Measurements from ENCODE around the gene FOXR1.
"Not testable (repeated sequence)": the region's sequence is repeated elsewhere in the genome, so short reads cannot be mapped to it uniquely, and the experiment has no call there.

The FOXR1 gene

DNA sequence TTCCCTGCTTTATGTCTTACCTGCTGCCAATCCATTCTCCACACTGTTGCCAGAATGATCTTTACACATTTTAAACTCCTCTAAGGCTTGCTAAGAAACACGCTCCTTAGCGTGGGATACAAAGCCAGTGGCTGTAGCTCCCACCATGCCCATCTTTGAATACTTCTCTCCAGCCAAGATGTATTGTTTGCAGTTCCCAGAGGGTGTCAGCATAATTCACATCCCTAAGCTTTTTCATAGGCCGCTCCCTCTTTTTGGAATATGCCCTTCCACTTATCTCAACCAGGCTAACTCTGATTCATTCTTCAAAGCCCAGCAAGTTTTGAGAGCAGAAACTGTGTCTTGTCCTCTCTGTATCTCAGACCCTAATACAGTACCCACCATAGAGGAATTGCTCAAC lies 23.6 kb upstream of the FOXR1 start:
- no peak for DNase-seq

- DNase-seq: no peak
Measured at GRCh38 chr11:118953265-118953664, 18.3 kb upstream of the FOXR1 start.

DNA sequence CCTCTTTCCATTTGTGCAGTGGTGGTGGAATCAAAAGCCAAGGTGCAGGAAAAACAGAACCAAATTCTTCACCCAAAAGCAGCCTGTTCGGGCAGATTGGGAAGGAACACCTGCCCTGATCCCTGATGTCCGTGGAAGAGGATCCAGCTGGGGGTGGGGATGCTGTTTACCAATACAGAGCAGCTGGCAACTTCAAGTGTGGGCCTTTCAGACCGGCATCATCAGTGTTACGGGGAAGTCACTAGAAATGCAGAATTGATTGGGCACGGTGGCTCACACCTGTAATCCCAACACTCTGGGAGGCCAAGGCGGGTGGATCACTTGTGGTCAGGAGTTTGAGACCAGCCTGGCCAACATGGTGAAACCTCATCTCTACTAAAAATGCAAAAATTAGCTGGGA lies 17.6 kb upstream of the FOXR1 start:
- DNase-seq: not testable (repeated sequence)

DNA sequence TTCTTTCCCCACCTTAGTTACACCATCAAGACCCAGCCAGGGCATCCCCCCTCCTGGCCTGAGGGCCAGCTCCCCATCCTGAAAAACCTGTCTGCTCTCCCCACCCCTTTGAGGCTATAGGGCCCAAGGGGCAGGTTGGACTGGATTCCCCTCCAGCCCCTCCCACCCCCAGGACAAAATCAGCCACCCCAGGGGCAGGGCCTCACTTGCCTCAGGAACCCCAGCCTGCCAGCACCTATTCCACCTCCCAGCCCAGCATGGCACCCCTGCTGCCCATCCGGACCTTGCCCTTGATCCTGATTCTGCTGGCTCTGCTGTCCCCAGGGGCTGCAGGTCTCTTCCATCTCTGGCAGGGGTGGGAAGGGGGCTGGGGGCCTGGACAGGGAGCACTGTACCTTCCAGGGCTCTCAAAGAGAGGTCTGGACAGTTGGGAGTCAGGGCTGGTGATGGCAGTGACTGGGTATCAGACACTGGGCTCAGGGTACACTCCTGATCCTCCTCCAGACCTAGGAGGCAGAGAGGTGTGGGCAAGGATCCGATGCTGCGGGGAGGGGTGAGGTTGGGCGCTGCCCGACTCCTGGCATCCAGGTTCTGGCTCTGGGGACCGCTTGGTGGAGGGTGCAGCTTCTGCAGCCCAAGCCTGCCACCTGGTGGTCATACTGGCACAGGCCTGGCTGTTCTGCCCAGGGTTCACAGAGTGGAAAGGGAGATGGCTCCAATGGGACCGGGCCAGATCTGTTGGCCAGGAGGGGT lies 15.3 kb upstream of the FOXR1 start, which contains the start of gene UPK2:
TSS of gene UPK2 (plus strand) at position 205 of the 753 bp plus-strand sequence. CDS start at position 258, 53 bp downstream.
- DNase-seq: peak; percentile 88

DNA sequence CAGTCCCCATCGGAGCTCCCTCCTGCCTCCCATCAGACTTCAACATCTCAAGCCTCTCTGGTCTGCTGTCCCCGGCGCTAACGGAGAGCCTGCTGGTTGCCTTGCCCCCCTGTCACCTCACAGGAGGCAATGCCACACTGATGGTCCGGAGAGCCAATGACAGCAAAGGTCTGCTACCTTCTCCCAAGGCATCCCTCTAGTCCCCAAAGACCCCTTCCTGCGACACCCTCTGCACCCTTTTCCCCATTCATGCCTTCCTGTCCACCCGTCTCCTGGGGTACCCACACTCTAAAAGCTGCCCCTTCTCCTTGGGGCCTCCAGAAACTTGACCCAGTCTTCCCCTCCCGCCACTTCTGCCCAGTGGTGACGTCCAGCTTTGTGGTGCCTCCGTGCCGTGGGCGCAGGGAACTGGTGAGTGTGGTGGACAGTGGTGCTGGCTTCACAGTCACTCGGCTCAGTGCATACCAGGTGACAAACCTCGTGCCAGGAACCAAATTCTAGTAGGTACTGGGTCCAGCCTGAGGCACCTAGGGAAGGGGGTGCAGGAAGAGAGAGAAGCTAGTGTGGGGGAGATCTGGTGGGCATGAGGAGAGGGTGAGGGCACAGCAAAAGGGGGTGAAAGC lies 14.6 kb upstream of the FOXR1 start:
- DNase-seq: no peak

DNA sequence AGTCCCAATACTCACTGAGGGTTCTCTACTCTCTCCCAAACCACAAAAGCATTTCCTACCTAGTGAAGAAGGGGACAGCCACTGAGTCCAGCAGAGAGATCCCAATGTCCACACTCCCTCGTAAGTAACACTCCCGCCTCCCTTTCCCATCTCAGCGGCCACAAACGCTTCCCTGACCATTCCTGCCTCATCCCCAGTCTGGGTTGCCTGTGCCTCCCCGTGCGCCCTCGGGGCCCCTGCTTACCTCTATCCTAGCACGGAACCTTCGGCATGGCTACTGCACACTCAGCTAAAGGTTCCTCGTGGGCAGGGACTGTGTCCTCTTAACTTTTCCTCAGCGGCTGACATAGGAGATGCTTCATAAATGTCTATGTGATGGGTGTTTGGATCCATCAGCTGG lies 14.0 kb upstream of the FOXR1 start:
- DNase-seq: no peak

DNA sequence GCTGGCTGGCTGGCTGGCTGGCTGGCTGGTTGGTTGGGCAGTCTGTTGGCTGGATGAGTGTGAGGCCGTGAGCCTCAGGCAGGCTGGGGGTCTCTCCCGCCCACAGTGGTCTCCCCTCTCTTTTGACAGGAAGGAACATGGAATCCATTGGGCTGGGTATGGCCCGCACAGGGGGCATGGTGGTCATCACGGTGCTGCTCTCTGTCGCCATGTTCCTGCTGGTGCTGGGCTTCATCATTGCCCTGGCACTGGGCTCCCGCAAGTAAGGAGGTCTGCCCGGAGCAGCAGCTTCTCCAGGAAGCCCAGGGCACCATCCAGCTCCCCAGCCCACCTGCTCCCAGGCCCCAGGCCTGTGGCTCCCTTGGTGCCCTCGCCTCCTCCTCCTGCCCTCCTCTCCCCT lies 13.6 kb upstream of the FOXR1 start:
- DNase-seq: no peak

GRCh38 chr11:118958577-118958976 lies 13.0 kb upstream of the FOXR1 start:
- no peak for DNase-seq

- no peak for DNase-seq
Measured at GRCh38 chr11:118961189-118961588, 10.4 kb upstream of the FOXR1 start.

DNA sequence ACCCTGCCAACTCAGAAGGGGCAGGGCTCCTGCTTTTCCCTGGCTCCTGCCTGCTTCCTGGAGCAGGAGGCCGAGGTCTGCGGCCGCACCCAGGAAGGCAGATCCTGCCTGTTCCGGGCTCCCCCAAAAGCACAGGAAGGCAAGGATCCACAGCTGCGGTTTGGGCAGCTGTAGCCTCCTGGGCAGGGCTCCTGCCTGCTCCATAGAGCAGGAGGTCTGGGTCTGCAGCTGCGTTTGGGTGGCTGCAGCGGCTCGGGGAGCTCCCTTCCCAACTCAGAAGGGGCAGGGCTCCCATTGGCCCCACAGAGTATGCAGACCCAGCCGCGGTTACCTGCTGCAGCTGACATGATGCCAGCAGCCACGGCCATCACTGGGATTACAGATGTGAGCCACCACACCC lies 10.0 kb upstream of the FOXR1 start:
- no peak for DNase-seq

DNA sequence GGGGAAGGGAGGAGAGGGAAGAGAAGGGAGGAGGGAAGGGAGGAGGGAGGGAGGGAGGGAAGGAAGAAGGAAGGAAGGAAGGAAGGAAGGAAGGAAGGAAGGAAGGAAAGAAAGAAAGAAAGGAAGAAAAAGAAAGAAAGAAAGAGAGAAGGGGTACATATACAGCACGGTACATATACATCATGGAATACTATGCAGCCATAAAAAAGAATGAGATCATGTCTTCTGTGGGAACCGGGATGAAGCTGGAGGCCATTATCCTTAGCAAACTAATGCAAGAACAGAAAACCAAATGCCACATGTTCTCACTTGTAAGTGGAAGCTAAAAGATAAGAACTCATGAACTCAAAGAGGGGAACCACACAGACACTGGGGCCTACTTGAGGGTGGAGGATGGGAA lies 2.1 kb upstream of the FOXR1 start:
- not testable (repeated sequence) for DNase-seq

DNA sequence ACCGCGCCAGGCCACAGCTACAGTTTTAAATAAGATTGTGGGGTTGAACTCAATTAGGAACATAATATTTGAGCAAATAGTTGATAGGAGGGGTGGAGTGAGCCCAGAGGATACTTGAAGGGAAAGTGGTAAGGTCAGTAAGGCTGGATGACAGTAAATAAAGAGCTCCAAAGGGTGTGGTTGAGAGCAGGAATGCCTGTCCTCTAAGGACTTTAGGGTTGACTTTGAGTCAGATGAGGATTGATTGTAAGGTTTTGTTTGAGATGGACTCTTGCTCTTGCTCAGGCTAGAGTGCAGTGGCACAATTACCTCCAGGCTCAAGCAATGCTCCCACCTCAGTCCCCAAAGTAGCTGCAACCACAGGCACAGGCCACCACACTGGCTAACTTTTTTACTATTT lies 2.4 kb downstream of the FOXR1 start:
- DNase-seq: no peak

DNA sequence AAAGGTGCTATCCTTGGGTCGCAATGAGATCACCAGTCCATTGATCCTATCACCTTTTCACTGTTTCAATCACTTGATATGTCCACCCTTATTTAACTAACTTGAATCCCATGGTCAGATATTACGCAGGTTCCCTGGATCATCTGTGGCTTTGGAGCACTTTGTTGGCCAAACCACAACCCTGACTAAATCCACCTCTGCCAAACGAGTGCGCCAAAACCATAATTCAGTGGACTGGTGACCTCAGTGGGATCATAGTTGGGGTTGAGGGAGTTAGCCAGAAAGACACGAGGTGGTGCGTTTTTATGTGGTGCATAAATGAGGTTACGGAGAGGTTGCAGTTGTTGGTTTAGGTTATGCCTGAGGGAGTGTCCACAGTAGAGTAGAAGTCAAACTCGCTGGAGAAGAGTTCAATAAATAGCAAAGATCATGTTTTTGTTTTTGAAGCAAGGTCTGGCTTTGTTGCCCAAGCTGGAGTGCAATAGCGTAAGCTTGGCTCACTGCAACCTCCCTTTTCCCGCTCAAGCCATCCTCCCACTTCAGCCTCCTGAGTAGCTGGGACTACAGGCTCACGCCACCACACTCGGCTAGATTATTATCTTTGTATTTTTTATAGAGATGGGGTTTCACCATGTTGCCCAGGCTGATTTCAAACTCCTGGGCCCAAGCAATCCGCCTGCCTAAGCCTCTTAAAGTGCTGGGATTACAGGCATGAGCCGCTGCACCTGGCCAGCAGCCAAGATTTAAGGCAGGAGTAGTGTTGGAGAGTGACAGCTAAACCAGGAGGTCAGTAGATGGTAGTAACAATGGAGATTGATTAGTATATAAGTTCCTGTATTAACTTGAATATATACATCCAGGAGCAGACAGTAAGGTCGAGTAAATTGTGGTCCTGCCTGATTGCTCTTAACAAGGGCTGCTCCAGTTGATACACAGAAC lies 4.5 kb downstream of the FOXR1 start:
- no peak for DNase-seq

GRCh38 chr11:118979434-118979833 lies 7.9 kb downstream of the FOXR1 start:
- no peak for DNase-seq

GRCh38 chr11:118980191-118980881 lies 8.8 kb downstream of the FOXR1 start:
- DNase-seq: no peak

- DNase-seq: not testable (repeated sequence)
Measured at GRCh38 chr11:118984337-118984736, 12.8 kb downstream of the FOXR1 start.

- no peak for DNase-seq
Measured at GRCh38 chr11:118984825-118985224, 13.3 kb downstream of the FOXR1 start.

DNA sequence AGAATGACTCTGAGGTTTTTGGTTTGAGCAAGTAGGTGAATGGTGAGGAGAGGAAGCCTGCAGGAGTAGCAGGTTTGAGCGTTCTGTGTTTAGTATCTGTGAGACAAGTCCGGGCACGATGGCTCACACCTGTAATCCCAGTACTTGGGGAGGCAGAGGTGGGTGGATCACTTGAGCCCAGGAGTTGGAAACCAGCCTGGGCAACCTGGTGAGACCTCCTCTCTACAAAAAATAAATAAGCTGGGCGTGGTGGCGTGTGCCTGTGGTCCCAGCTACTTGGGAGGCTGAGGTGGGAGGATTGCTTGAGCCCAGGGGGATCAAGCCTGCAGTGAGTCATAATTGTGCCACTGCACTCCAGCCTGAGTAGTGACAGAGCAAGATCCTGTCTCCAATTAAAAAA lies 16.7 kb downstream of the FOXR1 start:
- DNase-seq: peak; percentile 73

DNA sequence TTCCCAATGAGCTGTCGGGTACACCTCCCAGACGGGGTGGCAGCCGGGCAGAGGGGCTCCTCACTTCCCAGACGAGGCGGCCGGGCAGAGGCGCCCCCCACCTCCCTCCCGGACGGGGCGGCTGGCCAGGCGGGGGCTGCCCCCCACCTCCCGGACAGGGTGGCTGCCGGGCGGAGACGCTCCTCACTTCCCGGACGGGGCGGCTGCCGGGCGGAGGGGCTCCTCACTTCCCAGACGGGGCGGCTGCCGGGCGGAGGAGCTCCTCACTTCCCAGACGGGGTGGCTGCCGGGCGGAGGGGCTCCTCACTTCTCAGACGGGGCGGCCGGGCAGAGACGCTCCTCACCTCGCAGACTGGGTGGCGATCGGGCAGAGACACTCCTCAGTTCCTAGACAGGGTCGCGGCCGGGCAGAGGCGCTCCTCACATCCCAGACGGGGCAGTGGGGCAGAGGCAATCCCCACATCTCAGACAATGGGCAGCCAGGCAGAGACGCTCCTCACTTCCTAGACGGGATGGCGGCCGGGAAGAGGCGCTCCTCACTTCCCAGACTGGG lies 20.0 kb downstream of the FOXR1 start:
- DNase-seq: not testable (repeated sequence)

DNA sequence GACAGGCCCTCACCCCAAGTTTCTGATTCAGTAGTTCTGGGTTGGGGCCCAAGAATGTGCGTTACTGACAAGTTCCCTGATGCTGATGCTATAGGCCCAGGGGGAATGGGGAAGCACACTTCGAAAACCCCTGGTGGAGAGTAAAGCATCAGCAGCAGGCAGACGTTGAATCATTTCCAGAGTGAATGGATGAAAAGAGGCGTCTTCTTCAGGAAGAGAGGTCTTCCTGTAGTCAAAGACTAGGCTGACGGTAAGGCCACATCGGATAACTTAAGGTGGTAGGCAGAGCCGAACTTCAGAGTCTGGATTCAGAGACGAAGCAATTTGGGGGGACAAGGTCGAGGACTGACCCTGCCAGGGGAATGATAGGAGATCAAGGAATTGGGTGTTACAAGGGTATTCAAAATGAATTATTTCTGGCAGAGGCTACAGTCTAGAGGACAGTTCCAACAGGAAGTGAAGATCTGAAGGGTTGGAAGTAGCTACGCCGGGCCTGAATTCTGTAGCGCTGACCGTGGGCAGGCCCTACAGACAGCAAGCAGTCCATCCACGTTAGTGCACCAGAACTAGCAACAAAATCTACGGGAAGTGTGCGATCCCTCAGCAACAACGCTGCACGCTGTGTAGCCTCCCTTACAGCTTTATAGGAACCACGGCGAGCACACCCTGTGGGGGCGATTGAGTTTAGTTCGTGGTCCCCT lies 25.5 kb downstream of the FOXR1 start:
- no peak for DNase-seq

GRCh38 chr11:118997627-118998387 lies 26.2 kb downstream of the FOXR1 start, which contains the start of gene CENATAC:
CENATAC (plus strand) TSS chr11:118998138; CDS start chr11:118998198, 60 bp downstream.
- DNase-seq: peak; percentile 98
